HCT116 (cell line): ENCODE results near the gene WLS. TPM values are rescaled to one million over a fixed set of nuclear protein-coding genes. Genes with fewer than 3 reads are reported as not detected.
A peak's percentile ranks its signal among the peaks of the same experiment; 100 is the strongest.

ENCODE experiments used
- ATAC-seq: fragments of 200-7000 bp; cut with Tn5 transposase; 2 replicates; pipeline ENCODE4 v1.9.1; 2020; ENCODE audit warnings: mild to moderate bottlenecking, moderate library complexity
- BruUV-seq: library from RNA; stranded (reverse); fragments of 400-500 nt; replicated peaks from 2 replicates; lab custom pipeline; 2021; lab: Mats Ljungman, UMichigan
- CTCF ChIA-PET: fragments of 300-600 bp; sonication (Branson Sonifier 250); formaldehyde crosslinking; loops from one replicate; lab custom pipeline; 2021; ENCODE audit warnings: antibody characterized with exemption; lab: Charles Lee
- POLR2A ChIA-PET: fragments of 300-600, 350-600 bp; sonication (Branson Sonifier 250); formaldehyde crosslinking; loops from one replicate; lab custom pipeline; 2021; ENCODE audit warnings: antibody characterized with exemption; lab: Charles Lee
- RAD21 ChIA-PET, 2 experiments: fragments of 300-600 bp; sonication (Branson Sonifier 250); formaldehyde crosslinking; loops; one replicate each; lab custom pipeline; 2023; ENCODE audit warnings: low total read pairs in 2 of 2; ENCODE audit not compliant: uncharacterized antibody in 2 of 2, unreplicated experiment in 2 of 2, low non-redundant PET in 1 of 2; lab: Charles Lee
- DNase-seq: peaks from one replicate; pipeline ENCODE4 v3.0.0-alpha.2; 2010; ENCODE audit warnings: low read depth, low spot score
- H2AFZ ChIP-seq: fragments of 200-600 bp; shearing (Covaris generic), sonication (generic); 2 replicates; pipeline ENCODE4 v1.6.1; 2017; ENCODE audit warnings: low read depth, mixed run types, mixed read lengths, antibody characterized with exemption, low read length; ENCODE audit not compliant: poor library complexity, severe bottlenecking
- H3K27ac ChIP-seq: 2 replicates; pipeline ENCODE4 v1.5.1; 2012; ENCODE audit warnings: low read depth, low read length
- H3K27me3 ChIP-seq: fragments of 200-600 bp; sonication (generic); 2 replicates; pipeline ENCODE4 v1.6.1; 2016; ENCODE audit warnings: mixed run types, low read length, mixed read lengths; ENCODE audit not compliant: insufficient read depth
- H3K36me3 ChIP-seq, 2 experiments: fragments of 200-500 bp in 1 of 2; fragments of 200-600 bp in 1 of 2; sonication (Bioruptor generic) in 1 of 2; sonication (generic) in 1 of 2; 2 replicates each; pipeline versions ENCODE4 v1.5.1 to v1.6.1; 2014 to 2016; ENCODE audit warnings: low read length in 2 of 2, inconsistent platforms in 1 of 2, mixed read lengths in 1 of 2, mixed run types in 1 of 2; ENCODE audit not compliant: insufficient read depth in 2 of 2, control insufficient read depth in 1 of 2
- H3K4me1 ChIP-seq, 2 experiments: fragments of 200-600 bp in 1 of 2; sonication (generic) in 1 of 2; 2 replicates each; pipeline versions ENCODE4 v1.5.1 to v1.6.1; 2012 to 2017; ENCODE audit warnings: low read length in 2 of 2, inconsistent platforms in 1 of 2, mild to moderate bottlenecking in 1 of 2, mixed read lengths in 1 of 2, mixed run types in 1 of 2, moderate library complexity in 1 of 2; ENCODE audit not compliant: insufficient read depth in 2 of 2, control insufficient read depth in 1 of 2
- H3K4me2 ChIP-seq: fragments of 200-600 bp; sonication (generic); 2 replicates; pipeline ENCODE4 v1.6.1; 2017; ENCODE audit warnings: mixed run types, low read length, mixed read lengths
- H3K4me3 ChIP-seq, 2 experiments: fragments of 200-600 bp in 1 of 2; sonication (generic) in 1 of 2; replicated peaks in 1 of 2; 2 replicates each; pipeline ENCODE4 v1.5.1; 2011 to 2016; ENCODE audit warnings: low read length in 2 of 2, control low read depth in 1 of 2, low read depth in 1 of 2, mild to moderate bottlenecking in 1 of 2, mixed read lengths in 1 of 2, mixed run types in 1 of 2
- H3K79me2 ChIP-seq: fragments of 200-600 bp; sonication (generic); 2 replicates; pipeline ENCODE4 v1.6.1; 2017; ENCODE audit warnings: mild to moderate bottlenecking, mixed run types, low read length, moderate library complexity, mixed read lengths; ENCODE audit not compliant: insufficient read depth
- H3K9ac ChIP-seq: fragments of 200-600 bp; sonication (generic); 2 replicates; pipeline ENCODE4 v1.6.1; 2016; ENCODE audit warnings: low read length, mixed read lengths
- H3K9me2 ChIP-seq: fragments of 200-600 bp; sonication (generic), shearing (Covaris generic); 2 replicates; pipeline ENCODE4 v1.6.1; 2017; ENCODE audit warnings: mixed run types, mild to moderate bottlenecking, moderate library complexity; ENCODE audit not compliant: insufficient read depth
- H3K9me3 ChIP-seq, 2 experiments: fragments of 200-500 bp in 1 of 2; fragments of 200-600 bp in 1 of 2; sonication (Bioruptor generic) in 1 of 2; sonication (generic) in 1 of 2; 2 replicates each; pipeline ENCODE4 v1.6.1; 2014 to 2017; ENCODE audit warnings: low read length in 2 of 2, mixed read lengths in 2 of 2, inconsistent platforms in 1 of 2, low read depth in 1 of 2, mild to moderate bottlenecking in 1 of 2, mixed run types in 1 of 2, moderate library complexity in 1 of 2; ENCODE audit not compliant: control insufficient read depth in 1 of 2, insufficient read depth in 1 of 2
- H4K20me1 ChIP-seq: fragments of 200-600 bp; sonication (generic), shearing (Covaris generic); 2 replicates; pipeline ENCODE4 v1.6.1; 2017; ENCODE audit warnings: mixed run types, mild to moderate bottlenecking, moderate library complexity; ENCODE audit not compliant: insufficient read depth
- CEBPB ChIP-seq: IDR thresholded peaks from 2 replicates; pipeline ENCODE4 v1.6.1; 2012; ENCODE audit warnings: low read depth
- CTCF ChIP-seq, 3 experiments: fragments of 200-600 bp in 1 of 3; sonication (generic) in 1 of 3; IDR thresholded peaks in 2 of 3; conservative IDR thresholded peaks in 1 of 3; 2 replicates each; pipeline ENCODE4 v1.5.1; 2012 to 2017; ENCODE audit warnings: low read depth in 2 of 3, low read length in 2 of 3, antibody characterized with exemption in 1 of 3, borderline replicate concordance in 1 of 3, control low read depth in 1 of 3, mild to moderate bottlenecking in 1 of 3, mixed read lengths in 1 of 3, mixed run types in 1 of 3, moderate library complexity in 1 of 3; ENCODE audit not compliant: insufficient read depth in 1 of 3
- EZH2 ChIP-seq: fragments of 200-600 bp; sonication (generic); IDR thresholded peaks from 2 replicates; pipeline ENCODE4 v1.6.1; 2017; ENCODE audit warnings: antibody characterized with exemption, mixed run types
- FOSL1 ChIP-seq: IDR thresholded peaks from 2 replicates; pipeline ENCODE4 v1.6.1; 2012; ENCODE audit warnings: low read depth
- POLR2AphosphoS5 ChIP-seq: IDR thresholded peaks from 2 replicates; pipeline ENCODE4 v1.6.1; 2011; ENCODE audit warnings: mild to moderate bottlenecking, low read depth, low read length, moderate library complexity
- RAD21 ChIP-seq: IDR thresholded peaks from 2 replicates; pipeline ENCODE4 v1.6.1; 2012; ENCODE audit warnings: low read depth, mild to moderate bottlenecking
- SRF ChIP-seq: IDR thresholded peaks from 2 replicates; pipeline ENCODE4 v1.6.1; 2012; ENCODE audit warnings: low read depth
- TCF7L2 ChIP-seq: IDR thresholded peaks from 2 replicates; pipeline ENCODE4 v1.7.0; 2011; ENCODE audit warnings: borderline replicate concordance, inconsistent platforms; ENCODE audit not compliant: insufficient read depth, insufficient read length; ENCODE audit errors: extremely low read depth
- ZFX ChIP-seq: fragments of 450-650 bp; IDR thresholded peaks from 2 replicates; pipeline ENCODE4 v1.6.1; 2017
- intact Hi-C: fragments of 100-400 bp; cut with micrococcal nuclease; formaldehyde crosslinking; loops from 2 replicates; pipeline ENCODE4 v1.10.0; 2022
- total RNA-seq: library from RNA; stranded (reverse); gene quantifications from one replicate; pipeline ENCODE4 v1.2.1, GENCODE V29; 2021; ENCODE audit not compliant: unreplicated experiment
- TF ChIP-seq, protein P1 (sequence below): IDR thresholded peaks from 2 replicates; pipeline ENCODE4 v1.6.1; 2012
- TF ChIP-seq, protein P2 (sequence below): IDR thresholded peaks from 2 replicates; pipeline ENCODE4 v1.6.1; 2012; ENCODE audit warnings: low read depth

The WLS gene
- total RNA-seq, 1 experiment from 2014 or later, result 38.0 TPM

GRCh38 chr1:68270951-68271350 lies 38.6 kb upstream of the WLS start:
- H3K4me3 ChIP-seq, result no peak overlapping the region
- no peak for TF ChIP-seq EZH2
- no peak for TF ChIP-seq CTCF (IDR thresholded peaks at IDR 0.05 in 2 of 3, conservative IDR thresholded peaks at IDR 0.05 in 1 of 3; ENCODE audit: borderline replicate concordance in 1 of 3, insufficient read depth in 1 of 3, low read depth in 2 of 3, low read length in 2 of 3)
- no peak for TF ChIP-seq CEBPB
- TF ChIP-seq SRF, result no peak
- TF ChIP-seq RAD21, result no peak
- no peak for TF ChIP-seq FOSL1
- TF ChIP-seq, protein P1, sequence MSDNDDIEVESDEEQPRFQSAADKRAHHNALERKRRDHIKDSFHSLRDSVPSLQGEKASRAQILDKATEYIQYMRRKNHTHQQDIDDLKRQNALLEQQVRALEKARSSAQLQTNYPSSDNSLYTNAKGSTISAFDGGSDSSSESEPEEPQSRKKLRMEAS, result no peak
- TF ChIP-seq, protein P2, sequence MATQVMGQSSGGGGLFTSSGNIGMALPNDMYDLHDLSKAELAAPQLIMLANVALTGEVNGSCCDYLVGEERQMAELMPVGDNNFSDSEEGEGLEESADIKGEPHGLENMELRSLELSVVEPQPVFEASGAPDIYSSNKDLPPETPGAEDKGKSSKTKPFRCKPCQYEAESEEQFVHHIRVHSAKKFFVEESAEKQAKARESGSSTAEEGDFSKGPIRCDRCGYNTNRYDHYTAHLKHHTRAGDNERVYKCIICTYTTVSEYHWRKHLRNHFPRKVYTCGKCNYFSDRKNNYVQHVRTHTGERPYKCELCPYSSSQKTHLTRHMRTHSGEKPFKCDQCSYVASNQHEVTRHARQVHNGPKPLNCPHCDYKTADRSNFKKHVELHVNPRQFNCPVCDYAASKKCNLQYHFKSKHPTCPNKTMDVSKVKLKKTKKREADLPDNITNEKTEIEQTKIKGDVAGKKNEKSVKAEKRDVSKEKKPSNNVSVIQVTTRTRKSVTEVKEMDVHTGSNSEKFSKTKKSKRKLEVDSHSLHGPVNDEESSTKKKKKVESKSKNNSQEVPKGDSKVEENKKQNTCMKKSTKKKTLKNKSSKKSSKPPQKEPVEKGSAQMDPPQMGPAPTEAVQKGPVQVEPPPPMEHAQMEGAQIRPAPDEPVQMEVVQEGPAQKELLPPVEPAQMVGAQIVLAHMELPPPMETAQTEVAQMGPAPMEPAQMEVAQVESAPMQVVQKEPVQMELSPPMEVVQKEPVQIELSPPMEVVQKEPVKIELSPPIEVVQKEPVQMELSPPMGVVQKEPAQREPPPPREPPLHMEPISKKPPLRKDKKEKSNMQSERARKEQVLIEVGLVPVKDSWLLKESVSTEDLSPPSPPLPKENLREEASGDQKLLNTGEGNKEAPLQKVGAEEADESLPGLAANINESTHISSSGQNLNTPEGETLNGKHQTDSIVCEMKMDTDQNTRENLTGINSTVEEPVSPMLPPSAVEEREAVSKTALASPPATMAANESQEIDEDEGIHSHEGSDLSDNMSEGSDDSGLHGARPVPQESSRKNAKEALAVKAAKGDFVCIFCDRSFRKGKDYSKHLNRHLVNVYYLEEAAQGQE, result no peak
- no peak for TF ChIP-seq ZFX
- TF ChIP-seq POLR2AphosphoS5, result no peak
- no peak for TF ChIP-seq TCF7L2
- H2AFZ ChIP-seq, result peak overlapping the region; percentile 19
- ChIA-PET POLR2A (no interaction called here), CTCF (no interaction called here), RAD21 (no interaction called here)
- H3K36me3 ChIP-seq, result no peaks in the 10 kb centered on the region
- peaks cover 10 to 20% of the 10 kb centered on the region in 2 experiments for H3K4me1 ChIP-seq
- no peaks in the 10 kb centered on the region for H3K79me2 ChIP-seq
- H3K27ac ChIP-seq, result no peak overlapping the region
- no peak overlapping the region for H3K9ac ChIP-seq
- ATAC-seq, result no peak
- no TSS peak for BruUV-seq
- no peaks in the 10 kb centered on the region for H4K20me1 ChIP-seq
- H3K9me3 ChIP-seq, result no peaks in the 10 kb centered on the region
- no peak for DNase-seq
- intact Hi-C loops, result no loop called here
- H3K4me2 ChIP-seq, result no peak overlapping the region
- no peaks in the 10 kb centered on the region for H3K27me3 ChIP-seq
- no peaks in the 10 kb centered on the region for H3K9me2 ChIP-seq
